Left colon (tissue), 2 donors: ENCODE results near the gene ZBTB14. TPM values are rescaled to one million over a fixed set of nuclear protein-coding genes. Genes with fewer than 3 reads are reported as not detected.

ENCODE experiments used
- ATAC-seq: fragments of 200-7000 bp; cut with Tn5 transposase; one replicate; pipeline ENCODE4 v1.9.1; 2020; ENCODE audit warnings: mild to moderate bottlenecking, moderate library complexity
- DNase-seq, 2 donors: peaks; one replicate each; pipeline ENCODE4 v3.0.0-alpha.2; 2020
- intact Hi-C, 2 donors: fragments of 100-400 bp; cut with DNase I in 1 of 2; cut with micrococcal nuclease in 1 of 2; formaldehyde crosslinking; loops; one replicate each; pipeline versions ENCODE4 v1.11.2 to v1.14.0; 2022; cut with DNase I, micrococcal nuclease
- total RNA-seq, 2 donors: library from RNA; stranded (reverse); fragmentation: NEBNext Ultra II Directional; extraction: Animal tissue kit (Norgen Biotek cat#: 25700); gene quantifications; one replicate each; pipeline ENCODE4 v1.2.1, GENCODE V29; 2021
- donor health status: DM: no; HTN: no; CAD: no.
- donor health status: DM: yes; HTN: yes; CAD: no.

The ZBTB14 gene
- total RNA-seq, 2 donors from 2014 or later, result 8.9 to 9.9 TPM

- ATAC-seq, result peak; percentile 81
- intact Hi-C loops, result no loop called here
- peak; percentile 95 to 99 for DNase-seq
Measured at GRCh38 chr18:5295981-5296705, 617 bp upstream of the ZBTB14 start.

GRCh38 chr18:5294457-5295230 is 882 bp downstream of the ZBTB14 start:
- DNase-seq (peak; percentile 68 to 83), ATAC-seq (peak; percentile 18)
- intact Hi-C loops, result loop anchor here in 1 of 2 donors (5.0 kb wide), 1 partner anchor 57 kb away; no protein-coding TSS in a partner anchor

GRCh38 chr18:5294113-5294456 is 1.4 kb downstream of the ZBTB14 start:
- intact Hi-C loops, result loop anchor here in 1 of 2 donors (5.0 kb wide), 1 partner anchor 57 kb away; no protein-coding TSS in a partner anchor
- DNase-seq, result peak in 1 of 2 donors; percentile 11

GRCh38 chr18:5288517-5288935 is 7.0 kb downstream of the ZBTB14 start:
- no peak for DNase-seq
- ATAC-seq, result no peak
- intact Hi-C loops, result no loop called here

More at GRCh38 chr18:5294113-5294456, 1.4 kb downstream of the ZBTB14 start:
- no peak for ATAC-seq

GRCh38 chr18:5287854-5288253 is 7.7 kb downstream of the ZBTB14 start:
- ATAC-seq (no peak), DNase-seq (no peak)
- intact Hi-C loops, result no loop called here

GRCh38 chr18:5286525-5286924 is 9.0 kb downstream of the ZBTB14 start:
- ATAC-seq, result no peak

GRCh38 chr18:5285326-5285725 is 10.2 kb downstream of the ZBTB14 start:
- DNase-seq (no peak), ATAC-seq (no peak)
- intact Hi-C loops, result no loop called here

More at GRCh38 chr18:5286525-5286924, 9.0 kb downstream of the ZBTB14 start:
- intact Hi-C loops, result no loop called here
- DNase-seq, result no peak

- no peak for ATAC-seq
- intact Hi-C loops, result no loop called here
- DNase-seq, result no peak
Measured at GRCh38 chr18:5284808-5285207, 10.7 kb downstream of the ZBTB14 start.

GRCh38 chr18:5282770-5283169 is 12.8 kb downstream of the ZBTB14 start:
- intact Hi-C loops, result no loop called here
- no peak for DNase-seq
- ATAC-seq, result no peak

- ATAC-seq, result no peak
- intact Hi-C loops, result no loop called here
Measured at GRCh38 chr18:5276947-5277346, 18.6 kb downstream of the ZBTB14 start.

GRCh38 chr18:5275872-5276271 is 19.7 kb downstream of the ZBTB14 start:
- intact Hi-C loops, result no loop called here
- no peak for DNase-seq
- no peak for ATAC-seq

More at GRCh38 chr18:5276947-5277346, 18.6 kb downstream of the ZBTB14 start:
- no peak for DNase-seq

GRCh38 chr18:5268874-5269273 is 26.7 kb downstream of the ZBTB14 start:
- intact Hi-C loops, result no loop called here
- ATAC-seq (no peak), DNase-seq (no peak)

GRCh38 chr18:5266721-5267120 is 28.8 kb downstream of the ZBTB14 start:
- intact Hi-C loops, result no loop called here
- no peak for DNase-seq
- no peak for ATAC-seq

- ATAC-seq, result no peak
- DNase-seq, result no peak
- intact Hi-C loops, result no loop called here
Measured at GRCh38 chr18:5253910-5254309, 41.6 kb downstream of the ZBTB14 start.

- no peak for DNase-seq
- ATAC-seq, result no peak
- intact Hi-C loops, result no loop called here
Measured at GRCh38 chr18:5251117-5251516, 44.4 kb downstream of the ZBTB14 start.

GRCh38 chr18:5250603-5251002 is 44.9 kb downstream of the ZBTB14 start:
- intact Hi-C loops, result no loop called here
- DNase-seq (no peak), ATAC-seq (no peak)

- intact Hi-C loops, result no loop called here
- DNase-seq, result no peak
- ATAC-seq, result peak; percentile 24
Measured at GRCh38 chr18:5244941-5245340, 50.6 kb downstream of the ZBTB14 start.

- no peak for DNase-seq
- intact Hi-C loops, result loop anchor here in 1 of 2 donors (5.0 kb wide), 1 partner anchor 53 kb away; no protein-coding TSS in a partner anchor
- ATAC-seq, result no peak
Measured at GRCh38 chr18:5239447-5239846, 56.1 kb downstream of the ZBTB14 start.
